HG03558 (cell line): ENCODE results near the gene CCT6A.
"Not testable (repeated sequence)": the region's sequence is repeated elsewhere in the genome, so short reads cannot be mapped to it uniquely, and the experiment has no call there.

Experiments used
- ATAC-seq: cut with Tn5 transposase; IDR thresholded peaks from one replicate; pipeline ENCODE4 v1.9.1; 2021; ENCODE audit warnings: moderate number of reproducible peaks; ENCODE audit not compliant: unreplicated experiment; ENCODE audit errors: extremely low read depth

CCT6A gene, protein sequence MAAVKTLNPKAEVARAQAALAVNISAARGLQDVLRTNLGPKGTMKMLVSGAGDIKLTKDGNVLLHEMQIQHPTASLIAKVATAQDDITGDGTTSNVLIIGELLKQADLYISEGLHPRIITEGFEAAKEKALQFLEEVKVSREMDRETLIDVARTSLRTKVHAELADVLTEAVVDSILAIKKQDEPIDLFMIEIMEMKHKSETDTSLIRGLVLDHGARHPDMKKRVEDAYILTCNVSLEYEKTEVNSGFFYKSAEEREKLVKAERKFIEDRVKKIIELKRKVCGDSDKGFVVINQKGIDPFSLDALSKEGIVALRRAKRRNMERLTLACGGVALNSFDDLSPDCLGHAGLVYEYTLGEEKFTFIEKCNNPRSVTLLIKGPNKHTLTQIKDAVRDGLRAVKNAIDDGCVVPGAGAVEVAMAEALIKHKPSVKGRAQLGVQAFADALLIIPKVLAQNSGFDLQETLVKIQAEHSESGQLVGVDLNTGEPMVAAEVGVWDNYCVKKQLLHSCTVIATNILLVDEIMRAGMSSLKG

DNA sequence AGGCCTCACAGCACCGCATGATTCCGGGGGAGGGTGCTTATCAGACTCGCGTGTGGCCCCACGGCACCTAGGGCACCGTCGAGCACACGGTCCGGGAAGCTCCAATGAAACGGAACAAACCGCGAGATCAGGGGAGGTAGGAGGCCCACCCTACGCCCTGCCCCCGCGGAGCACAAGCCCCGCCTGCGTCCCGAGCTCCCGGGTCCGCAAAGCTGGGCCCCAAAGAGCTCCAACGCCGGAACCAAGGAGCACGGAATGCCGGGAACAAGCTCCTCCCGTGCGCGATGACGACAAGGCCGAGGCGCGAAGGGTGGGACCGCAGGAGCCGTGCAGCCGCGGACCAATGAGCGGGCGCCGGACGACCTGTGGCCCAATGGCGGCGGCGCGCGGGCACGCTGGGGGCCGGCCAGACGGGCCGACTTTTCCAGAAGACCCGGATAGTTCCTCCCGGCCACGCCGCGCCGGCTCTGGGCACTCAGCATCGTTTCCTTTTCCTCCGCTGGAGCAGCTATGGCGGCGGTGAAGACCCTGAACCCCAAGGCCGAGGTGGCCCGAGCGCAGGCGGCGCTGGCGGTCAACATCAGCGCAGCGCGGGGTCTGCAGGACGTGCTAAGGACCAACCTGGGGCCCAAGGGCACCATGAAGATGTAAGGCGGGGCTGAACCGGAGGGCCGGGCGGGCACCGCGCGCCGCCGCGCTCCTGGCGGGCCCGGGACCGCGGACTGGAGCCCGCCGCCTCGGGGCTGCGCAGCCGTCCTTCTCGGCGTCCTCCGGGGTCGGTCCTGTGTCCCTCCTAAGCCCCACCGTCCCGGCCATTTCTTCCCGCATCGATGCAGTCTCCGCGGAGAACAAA lies at the start of gene CCT6A, which contains the start of gene PSPH:
TSS of gene CCT6A (plus strand) at position 427 of the 853 bp plus-strand sequence. CDS start at position 511, 84 bp downstream.
TSS of gene PSPH (minus strand) at position 106 of the 853 bp plus-strand sequence. CDS start 30,232 bp downstream, outside the sequence.
- peak; percentile 75 for ATAC-seq

DNA sequence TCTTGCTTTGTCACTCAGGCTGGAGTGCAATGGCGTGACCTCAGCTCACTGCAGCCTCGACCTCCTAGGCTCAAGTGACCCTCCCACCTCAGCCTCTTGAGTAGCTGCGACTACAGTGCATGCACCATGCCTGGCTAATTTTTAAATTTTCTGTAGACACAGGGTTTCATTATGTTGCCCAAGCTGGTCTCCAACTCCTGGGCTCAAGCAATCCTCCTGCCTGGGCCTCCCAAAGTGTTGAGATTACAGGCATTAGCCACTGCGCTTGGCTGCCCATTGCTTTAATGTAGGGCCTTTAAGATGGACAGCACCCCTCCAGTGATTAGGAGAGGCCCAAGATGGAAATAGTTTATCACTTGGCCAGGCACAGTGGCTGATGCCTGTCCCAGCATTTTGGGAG lies 47.8 kb upstream of the CCT6A start:
- no peak for ATAC-seq

DNA sequence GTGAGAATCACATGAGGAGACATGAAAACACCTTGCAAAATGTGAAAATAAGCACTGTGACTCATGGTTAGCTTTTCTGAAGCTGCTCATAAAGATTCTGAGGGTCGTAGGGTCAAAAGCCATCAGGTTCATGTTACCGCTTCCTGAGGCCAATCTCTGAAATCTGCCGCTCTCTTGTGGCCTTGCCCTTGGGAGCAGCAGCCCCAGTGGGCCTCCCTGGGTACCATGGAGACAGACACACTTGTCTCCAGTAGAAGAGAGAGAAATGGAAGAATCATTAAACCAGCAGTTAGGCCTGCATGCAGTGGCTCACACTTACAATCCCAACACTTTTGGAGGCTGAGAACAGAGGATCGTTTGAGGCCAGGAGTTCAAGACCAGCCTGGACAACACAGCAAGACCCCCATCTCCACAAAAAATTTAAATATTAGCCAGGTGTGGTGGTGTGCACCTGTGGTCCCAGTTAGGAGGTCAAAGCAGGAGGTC lies 44.4 kb upstream of the CCT6A start:
- ATAC-seq = no peak

DNA sequence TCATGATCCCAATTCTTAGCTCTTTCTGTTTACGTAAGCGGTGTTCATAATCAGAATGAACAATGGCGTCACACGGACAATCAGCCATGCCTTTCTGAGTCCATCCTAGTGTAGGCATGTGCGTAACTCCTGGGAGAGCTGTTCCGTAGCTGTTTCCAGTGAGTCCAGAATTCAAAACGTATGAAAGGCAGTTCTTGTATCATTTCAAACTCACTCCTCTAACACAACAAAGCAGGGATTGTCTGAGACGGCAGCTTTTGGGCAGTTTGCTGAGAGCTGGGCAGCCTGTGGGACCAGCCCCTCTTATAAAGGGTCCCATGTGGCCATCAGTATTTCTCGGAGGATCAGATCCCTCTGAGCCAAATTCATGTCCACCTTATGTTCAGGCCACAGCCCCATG lies 43.7 kb upstream of the CCT6A start:
- no peak for ATAC-seq

DNA sequence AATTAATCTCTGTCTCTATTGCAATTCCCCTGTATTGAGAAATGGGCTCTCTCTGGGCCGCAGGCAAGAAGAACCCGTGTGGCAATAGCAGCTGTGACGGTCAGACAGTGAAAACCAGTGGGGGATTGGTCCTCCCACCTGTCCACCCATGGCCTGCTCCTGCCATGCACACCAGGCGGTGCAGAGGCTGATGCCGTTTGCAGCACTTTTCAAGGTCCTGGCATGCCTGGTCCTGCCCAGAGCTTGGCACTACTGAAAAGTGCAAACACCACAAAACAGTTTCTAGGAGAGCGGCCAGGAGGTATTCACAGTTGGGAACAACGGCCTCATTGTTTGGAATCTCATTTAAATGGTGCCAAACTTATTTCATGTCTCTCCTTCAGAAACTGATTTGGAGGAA lies 41.9 kb upstream of the CCT6A start:
- no peak for ATAC-seq

DNA sequence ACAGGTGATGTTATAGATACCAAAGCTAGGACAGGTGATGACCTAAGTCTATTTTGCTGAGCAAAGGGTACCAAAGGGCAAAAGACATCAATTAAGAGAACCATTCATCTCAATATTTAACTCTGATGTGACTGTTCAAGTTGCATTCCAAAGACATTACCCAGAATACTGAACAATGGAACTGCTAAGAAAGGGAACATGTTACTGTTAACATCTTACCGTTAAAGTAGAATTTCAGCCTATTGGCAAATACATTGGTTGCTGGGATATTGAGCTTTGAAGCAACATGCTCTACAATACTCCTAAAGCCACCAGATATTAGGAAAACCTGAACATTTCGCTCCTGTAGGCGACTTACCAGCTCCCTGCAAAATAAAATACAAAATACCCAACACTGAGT lies 34.5 kb upstream of the CCT6A start:
- not testable (repeated sequence) for ATAC-seq

DNA sequence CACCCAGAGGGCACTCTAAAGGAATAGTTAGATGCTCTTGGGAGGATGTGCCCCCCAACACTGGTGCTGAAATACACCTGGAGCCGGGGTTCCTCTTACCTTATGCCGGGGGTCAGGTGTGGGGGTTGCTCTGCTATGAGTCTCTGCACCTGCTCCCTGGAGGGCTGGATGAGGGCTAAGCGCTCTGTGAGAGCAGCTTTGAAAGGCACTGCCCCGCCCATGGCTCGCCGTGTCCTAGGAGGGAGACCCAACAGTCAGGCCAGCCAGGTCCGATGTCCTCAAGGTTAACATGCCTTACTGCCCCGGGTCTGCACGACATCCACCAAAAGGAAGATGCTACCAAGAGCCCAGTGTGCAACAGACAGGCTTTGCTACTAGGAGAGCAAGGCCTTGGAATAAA lies 32.1 kb upstream of the CCT6A start:
- no peak for ATAC-seq

DNA sequence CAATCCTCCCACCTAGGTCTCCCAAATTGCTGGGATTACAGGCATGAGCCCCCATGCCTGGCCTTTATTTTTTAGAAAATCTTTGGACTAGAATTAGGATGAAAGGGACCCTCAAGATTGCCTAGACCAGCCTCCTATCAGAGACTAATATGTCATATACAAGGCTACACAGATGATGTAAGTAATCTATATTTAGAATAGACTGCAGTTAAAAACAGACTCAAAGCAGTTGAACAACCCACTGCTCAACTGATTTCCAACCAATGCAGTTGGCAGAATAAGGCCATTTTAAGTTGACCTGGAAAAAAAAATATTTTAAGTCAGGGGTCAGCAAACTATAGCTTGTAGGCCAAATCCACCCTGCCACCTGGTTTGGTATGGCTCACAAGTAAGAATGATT lies 28.1 kb upstream of the CCT6A start:
- no peak for ATAC-seq

DNA sequence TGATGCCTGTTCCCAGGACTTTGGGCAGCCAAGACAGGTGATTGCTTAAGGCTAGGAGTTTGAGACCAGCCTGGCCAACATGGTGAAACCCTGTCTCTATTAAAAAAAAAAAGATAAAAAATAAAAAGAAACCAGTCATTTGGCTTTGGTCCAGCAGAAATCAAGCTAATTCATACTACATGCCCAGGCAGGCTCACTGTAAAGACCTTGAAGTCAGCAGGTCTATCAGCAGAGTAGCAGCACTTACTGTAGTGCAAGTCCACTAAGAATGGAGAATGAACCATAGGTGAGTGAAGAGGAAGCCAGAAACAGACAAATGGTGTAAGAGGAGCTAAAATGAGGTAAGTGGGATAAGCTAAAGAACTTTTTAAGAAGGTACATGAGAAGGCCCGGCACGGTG lies 25.0 kb upstream of the CCT6A start:
- ATAC-seq = no peak

DNA sequence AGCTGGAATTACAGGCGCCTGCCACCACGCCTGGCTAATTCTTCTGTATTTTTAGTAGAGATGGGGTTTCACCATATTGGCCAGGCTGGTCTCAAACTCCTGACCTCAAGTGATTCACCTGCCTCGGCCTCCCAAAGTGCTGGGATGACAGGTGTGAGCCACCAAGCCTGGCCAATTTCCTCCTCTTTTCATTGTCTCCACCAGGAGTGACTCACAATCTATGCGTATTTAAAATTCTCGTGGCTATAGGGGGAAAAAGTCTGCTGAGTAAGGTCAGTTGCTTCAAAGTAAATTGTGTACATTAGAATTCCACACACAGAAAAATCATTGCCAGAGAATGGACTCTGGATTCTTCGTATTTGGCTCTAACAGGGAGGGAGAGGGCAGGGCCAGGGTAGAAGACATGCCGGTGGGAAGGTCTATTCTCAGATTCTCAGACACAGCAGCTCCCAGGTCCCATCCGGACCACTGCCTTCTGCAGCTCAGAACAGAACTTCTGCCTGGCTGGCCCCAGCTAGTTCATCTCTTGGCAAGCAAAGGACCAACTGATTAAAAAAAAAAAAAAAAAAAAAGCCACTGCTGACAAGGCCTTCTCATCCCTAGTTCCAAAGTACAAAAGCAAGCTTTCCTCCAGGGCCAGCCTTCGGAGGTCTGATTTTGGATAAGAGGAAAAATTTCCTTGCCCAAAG lies 22.5 kb upstream of the CCT6A start:
- ATAC-seq = no peak

DNA sequence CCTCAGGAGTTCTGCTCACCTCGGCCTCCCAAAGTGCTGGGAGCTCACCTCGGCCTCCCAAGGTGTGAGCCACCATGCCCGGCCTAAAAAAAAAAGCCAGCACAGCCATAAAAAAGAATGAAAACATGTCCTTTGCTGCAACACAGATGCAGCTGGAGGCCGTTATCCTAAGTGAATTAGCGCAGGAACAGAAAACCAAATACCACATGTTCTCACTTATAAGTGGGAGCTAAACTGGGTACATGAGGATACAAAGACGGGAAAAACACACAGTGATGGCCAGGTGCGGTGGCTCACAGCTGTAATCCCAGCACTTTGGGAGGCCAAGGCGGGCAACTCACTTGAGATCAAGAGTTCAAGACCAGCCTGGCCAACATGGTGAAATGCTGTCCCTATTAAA lies 21.2 kb upstream of the CCT6A start:
- no peak for ATAC-seq

DNA sequence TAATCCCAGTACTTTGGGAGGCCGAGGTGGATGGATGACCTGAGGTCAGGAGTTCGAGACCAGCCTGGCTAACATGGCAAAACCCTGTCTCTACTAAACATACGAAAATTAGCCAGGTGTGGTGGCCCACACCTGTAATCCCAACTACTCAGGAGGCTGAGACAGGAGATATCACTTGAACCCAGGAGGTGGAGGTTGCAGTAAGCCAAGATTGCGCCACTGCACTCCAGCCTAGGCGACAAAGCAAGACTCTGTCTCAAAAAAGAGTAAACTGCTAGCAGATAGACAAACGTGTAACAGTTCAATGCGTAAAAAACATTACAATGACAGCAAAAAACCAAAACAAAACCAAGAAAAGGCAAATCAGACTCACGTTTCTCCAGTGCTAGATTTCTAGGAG lies 20.0 kb upstream of the CCT6A start:
- not testable (repeated sequence) for ATAC-seq

DNA sequence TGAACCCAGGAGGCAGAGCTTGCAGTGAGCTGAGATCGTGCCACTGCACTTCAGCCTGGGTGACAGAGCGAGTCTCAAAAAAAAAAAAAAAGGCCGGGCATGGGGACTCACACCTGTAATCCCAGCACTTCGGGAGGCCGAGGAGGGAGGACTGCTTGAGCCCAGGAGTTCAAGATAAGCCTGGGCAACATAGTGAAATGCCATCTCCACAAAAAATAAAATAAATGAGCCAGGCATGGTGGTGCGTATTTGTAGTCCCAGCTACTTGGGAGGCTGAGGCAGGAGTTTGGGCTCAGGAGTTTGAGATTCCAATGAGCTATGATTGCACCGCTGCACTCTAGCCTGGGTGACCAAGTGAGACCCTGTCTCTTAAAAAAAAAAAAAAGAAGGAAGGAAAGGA lies 19.0 kb upstream of the CCT6A start:
- ATAC-seq = not testable (repeated sequence)

DNA sequence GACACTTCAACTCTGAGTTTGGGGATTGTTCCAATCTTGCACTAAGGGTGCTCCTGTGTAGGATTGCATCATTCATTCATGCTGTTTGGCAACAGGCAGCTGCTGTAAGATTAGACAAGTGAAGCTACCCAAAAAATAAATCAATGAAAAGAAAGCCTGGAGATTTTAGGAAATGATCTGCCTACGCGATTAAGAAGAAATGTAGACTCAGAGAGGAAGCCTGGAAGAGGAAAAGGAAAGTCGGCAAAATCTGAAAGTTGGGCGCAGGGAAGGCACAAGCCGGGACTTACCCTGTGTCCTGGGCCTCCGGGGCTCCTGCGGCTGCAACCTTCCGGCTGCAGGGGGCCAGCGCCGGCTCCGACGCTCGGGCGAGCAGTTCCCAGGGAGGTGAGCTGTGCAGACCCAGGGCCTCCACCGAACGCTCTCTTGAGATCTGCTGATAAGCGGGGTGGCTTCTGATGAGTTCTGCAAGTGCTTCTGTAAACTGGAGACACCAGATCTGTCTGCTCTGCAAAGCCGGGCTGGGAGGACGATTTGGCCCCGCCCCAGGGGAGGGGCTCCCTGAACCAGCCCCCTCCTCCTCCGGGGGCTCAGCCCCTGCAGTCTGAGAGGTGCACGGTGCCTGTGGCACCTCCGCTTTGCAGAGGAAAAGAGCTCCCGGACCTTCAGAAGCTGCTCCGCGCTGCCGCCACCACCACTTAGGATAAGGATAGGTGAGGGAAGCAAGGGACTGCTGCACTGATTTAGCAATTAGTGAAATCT lies 17.7 kb upstream of the CCT6A start:
- ATAC-seq = peak; percentile 95

DNA sequence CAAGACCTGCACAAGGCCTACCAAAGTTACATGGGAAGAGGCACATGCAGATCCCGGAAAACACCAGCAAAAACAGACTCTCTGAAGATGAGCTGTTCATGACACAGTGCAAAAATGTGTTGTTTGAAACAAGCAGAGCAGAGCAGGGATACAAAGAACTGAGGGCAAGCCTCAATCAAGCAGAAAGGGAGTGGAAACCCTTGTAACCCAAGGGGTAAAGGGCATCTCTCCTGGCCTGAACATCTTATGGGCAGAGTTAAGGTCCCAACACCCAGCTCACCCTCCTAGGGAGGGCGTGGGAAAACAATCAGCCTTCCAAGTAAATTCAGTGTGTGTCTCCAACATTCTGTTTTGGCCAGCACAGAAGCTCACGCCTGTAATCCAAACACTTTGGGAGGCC lies 10.8 kb upstream of the CCT6A start:
- no peak for ATAC-seq

DNA sequence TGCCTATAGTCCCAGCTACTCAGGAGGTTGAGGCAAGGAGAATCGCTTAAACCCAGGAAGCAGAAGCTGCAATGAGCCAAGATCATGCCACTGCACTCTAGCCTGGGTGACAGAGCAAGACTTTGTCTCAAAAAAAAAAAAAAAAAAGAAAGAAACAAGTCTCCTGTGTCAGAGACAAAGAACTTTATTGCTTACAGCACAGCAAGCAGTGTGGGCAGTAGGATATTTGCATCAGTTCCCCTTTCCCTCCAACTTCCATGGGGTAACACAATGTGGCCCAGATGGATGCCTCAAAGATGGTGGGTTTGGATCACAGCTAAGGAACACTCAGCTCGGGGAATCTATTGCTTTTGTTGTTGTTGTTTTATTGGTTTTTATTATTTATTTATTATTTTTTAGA lies 5.8 kb upstream of the CCT6A start:
- not testable (repeated sequence) for ATAC-seq

DNA sequence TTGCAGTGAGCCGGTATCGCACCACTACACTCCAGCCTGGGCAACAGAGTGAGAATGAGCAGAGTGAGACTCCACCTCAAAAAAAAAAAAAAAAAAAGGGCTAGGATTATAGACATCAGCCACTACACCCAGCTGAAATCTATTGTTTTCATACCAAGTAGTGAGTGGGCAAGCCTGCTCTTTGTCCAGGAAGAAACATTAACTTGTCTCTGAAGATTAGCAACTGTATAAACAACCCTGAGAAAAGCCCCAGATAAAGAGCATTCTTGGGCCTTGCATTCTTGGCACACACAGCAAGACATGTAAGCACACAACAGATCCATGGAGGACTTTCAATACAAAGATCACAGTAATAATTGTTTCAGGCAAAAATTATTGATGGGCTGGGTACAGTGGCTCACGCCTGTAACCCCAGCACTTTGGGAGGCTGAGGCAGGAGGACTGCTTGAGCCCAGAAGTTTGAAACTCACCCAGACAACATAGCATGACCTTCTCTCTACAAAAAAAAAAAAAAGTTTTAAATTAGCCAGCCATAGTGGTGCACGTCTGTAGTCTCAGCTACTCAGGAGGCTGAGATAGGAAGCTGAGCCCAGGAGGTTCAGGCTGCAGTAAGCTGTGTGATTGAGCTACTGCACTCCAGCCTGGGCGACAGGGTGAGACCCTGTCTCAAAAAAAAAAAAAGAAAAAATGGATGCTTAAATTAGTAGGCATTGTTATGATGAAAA lies 4.7 kb upstream of the CCT6A start:
- no peak for ATAC-seq

DNA sequence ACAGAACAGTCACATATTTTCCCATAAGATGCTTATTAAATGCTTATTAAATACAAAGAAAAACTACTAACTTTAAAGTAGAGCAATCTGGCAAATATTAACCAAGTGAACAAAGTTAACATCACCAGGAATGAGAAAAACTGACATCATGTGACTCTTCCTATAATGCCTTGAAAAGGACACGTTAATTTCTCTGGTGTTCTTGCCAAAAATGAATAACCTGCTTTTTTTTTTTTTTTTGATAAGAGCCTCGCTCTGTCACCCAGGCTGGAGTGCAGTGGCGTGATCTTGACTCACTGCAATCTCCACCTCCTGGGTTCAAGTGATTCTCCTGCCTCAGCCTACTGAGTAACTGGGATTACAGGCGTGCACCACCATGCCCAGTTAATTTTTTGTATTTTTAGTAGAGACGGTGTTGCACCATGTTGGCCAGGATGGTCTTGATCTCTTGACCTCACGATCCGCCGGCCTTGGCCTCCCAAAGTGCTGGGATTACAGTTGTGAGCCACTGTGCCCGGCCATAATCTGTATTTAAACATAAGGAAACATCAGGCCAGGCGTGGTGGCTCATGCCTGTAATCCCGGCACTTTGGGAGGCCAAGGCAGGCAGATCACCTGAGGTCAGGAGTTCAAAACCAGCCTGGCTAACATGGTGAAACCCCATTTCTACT lies 4.0 kb upstream of the CCT6A start:
- not testable (repeated sequence) for ATAC-seq
